GM19043 (cell line): ENCODE data around the gene CENPK.
"Not testable (repeated sequence)": the region's sequence is repeated elsewhere in the genome, so short reads cannot be mapped to it uniquely, and the experiment has no call there.

Source experiments
- ATAC-seq: cut with Tn5 transposase; IDR thresholded peaks from one replicate; pipeline ENCODE4 v1.9.1; 2021; ENCODE audit warnings: low read depth; ENCODE audit not compliant: unreplicated experiment

Gene CENPK

GRCh38 chr5:65562731-65563701 lies at the start of gene CENPK, which contains the start of gene PPWD1:
CENPK (minus strand) TSS chr5:65563168; CDS start chr5:65554907, 8,261 bp downstream.
PPWD1 (plus strand) TSS chr5:65563296; CDS start chr5:65563311, 15 bp downstream.
- peak; percentile 100 for ATAC-seq

- no peak for ATAC-seq
These were observed 49.4 kb upstream of the CENPK start for GRCh38 chr5:65612298-65612907.

- ATAC-seq: no peak
These were observed 48.6 kb upstream of the CENPK start for GRCh38 chr5:65611524-65611923.

DNA sequence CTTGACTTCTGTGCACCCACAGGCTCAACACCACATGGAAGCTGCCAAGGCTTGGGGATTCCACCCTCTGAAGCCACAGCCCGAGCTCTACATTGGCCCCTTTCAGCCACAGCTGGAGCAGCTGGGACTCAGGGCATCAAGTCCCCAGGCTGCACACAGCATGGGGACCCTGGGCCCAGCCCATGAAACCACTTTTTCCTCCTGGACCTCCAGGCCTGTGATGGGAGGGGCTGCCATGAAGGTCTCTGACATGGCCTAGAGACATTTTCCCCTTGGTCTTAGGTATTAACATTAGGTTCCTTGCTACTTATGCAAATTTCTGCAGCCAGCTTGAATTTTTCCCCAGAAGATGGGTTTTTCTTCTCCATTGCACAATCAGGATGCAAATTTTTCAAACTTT lies 38.8 kb upstream of the CENPK start:
- ATAC-seq: not testable (repeated sequence)

DNA sequence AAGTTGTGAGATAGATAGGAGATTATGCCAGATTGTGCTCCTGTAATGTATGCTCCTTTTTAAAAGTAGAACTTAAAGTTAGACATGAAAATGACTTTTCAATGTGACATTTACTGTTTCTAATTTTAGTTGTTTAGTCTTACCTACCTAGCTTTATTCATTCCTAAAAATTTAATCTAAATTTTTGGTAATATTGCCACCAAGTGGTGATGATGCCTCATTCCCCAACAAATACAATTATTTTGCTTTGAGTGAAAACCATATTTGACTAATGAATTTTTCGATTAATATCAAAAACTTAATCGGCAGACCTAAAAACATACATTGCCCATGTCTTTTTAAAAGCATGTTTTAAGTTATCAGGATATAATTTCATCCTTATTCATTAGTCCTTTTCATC lies 25.7 kb upstream of the CENPK start:
- ATAC-seq: no peak

DNA sequence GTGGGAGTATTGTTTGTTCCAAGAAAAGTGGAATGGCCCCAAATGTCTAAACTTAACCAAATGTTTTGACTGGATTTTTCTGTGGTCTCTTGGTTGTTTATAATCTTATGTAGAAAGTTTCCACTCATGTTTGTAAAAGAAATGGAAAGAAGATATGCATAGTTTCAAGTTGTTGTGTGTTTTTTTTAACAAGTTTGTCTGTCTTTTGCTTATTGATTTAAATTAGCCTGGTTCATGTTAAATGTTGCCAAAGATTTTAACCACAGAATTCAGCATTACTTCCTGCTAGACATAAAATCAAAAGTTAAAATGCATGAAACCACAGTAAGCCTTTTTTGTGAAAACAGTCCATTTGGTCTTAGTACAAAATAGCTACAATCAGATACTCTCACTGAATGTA lies 14.2 kb upstream of the CENPK start:
- ATAC-seq: no peak

GRCh38 chr5:65570598-65571226 lies 7.7 kb upstream of the CENPK start:
- no peak for ATAC-seq

- ATAC-seq: no peak
These were observed 3.5 kb upstream of the CENPK start for GRCh38 chr5:65566505-65566904.

DNA sequence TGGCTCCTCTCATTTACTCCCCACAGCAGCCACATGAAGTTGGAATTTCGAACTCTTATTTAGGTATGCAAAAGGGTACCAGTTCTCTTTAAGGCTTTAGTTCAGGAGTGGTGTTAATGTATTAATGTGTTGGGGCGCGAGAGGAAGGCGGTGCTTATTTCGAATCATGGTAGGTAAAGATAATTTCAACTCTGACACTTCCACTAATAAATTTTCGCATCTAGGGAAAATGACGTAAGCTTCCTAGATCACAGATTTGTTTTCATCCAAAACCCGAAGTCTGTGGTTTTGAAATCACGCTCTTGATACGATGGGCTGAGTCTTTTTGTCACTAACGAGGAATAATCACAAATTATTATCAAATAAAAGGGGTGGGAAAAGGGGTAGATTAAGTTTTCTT lies 809 bp upstream of the CENPK start:
- no peak for ATAC-seq

GRCh38 chr5:65556718-65557117 lies 6.2 kb downstream of the CENPK start:
- ATAC-seq: no peak

GRCh38 chr5:65556181-65556580 lies 6.8 kb downstream of the CENPK start:
- no peak for ATAC-seq

GRCh38 chr5:65555287-65555686 lies 7.7 kb downstream of the CENPK start:
- no peak for ATAC-seq

DNA sequence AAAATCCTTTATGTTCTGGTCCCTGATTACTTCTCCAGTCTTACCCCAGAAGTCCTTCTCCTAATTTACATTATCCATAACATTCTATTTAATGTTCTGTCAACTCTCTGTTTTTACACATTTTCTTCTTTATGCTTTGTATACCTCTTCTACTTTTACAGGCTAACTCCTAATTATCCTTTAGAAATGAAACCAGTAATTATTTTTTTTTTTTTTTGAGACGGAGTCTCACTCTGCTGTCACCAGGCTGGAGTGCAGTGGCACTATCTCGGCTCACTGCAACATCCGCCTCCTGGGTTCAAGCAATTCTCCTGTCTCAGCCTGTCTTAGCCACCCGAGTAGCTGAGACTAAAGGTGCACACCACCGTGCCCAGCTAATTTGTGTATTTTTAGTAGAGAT lies 9.0 kb downstream of the CENPK start:
- no peak for ATAC-seq

DNA sequence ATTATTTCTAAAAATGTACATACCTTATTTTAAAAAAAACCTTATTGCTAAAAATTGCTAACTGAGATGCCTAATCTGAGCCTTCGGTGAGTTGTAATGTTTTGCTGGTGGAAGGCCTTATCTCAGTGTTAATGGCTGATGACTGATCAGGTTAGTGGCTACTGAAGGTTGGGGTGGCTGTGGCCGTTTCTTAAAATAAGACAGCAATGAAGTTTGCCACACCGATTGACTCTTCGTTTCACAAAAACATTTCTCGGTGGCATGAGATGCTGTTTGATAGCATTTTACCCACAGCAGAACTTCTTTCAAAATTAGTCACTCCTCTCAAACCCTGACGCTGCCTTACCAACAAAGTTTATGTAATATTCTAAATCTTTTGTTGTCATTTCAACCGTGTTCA lies 14.7 kb downstream of the CENPK start:
- no peak for ATAC-seq

GRCh38 chr5:65546141-65546540 lies 16.8 kb downstream of the CENPK start:
- ATAC-seq: no peak

DNA sequence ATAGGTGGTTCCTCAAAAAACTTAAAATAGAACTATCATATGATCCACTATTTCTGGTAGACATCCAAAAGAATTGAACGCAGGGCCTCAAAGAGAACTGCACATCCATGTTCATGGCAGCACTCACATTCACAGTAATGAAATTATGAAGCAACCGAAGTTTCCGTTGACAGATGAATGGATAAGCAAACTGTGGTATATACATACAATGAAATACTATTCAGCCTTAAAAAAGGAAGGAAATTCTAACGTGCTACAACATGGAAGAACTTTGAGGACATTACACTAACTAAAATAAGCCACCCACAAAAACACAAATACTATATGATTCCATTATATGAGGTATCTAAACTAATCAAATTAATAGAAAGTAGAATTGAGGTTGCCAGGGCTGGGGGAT lies 18.5 kb downstream of the CENPK start:
- ATAC-seq: no peak

DNA sequence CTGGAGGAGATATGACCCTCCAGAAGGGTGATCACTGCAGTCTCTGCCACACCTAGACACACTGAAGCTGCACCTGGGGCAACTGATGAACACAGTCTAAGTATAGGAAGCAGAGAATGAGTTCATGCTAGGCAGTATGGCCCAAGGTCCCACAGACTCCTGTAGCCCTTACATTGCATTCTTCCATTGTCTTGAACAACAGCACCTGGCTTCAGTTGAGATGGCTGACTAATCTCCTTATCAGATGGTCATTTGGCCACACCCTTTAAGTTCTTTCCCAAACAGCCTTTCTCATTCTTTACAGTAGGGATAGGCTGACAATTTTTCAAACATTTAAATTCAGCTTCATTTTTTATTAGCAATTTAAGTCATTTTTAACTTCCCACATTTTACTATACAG lies 23.1 kb downstream of the CENPK start:
- ATAC-seq: no peak

- ATAC-seq: no peak
These were observed 27.4 kb downstream of the CENPK start for GRCh38 chr5:65535529-65535987.

DNA sequence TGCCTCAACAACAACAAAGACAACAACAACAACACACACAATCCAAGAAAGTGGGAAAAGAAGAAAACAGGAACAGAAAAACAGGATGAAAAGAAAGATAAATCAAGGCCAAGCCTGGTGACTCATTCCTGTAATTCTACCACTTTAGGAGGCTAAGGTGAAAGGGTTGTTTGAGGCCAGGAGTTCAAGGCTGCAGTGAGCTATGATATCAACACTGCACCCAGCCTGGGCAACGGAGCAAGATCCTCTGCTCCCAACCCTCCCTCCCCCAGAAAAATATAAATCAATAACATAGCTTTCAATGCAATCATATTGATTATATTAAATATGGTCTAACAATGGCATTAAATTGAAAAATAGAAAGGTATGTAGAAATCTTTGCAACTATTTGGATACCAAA lies 32.1 kb downstream of the CENPK start:
- no peak for ATAC-seq

- no peak for ATAC-seq
These were observed 37.2 kb downstream of the CENPK start for GRCh38 chr5:65525726-65526125.
